Urinary bladder (tissue), 4 donors: Measurements from ENCODE around the gene TNIP3. TPM values are rescaled to one million over a fixed set of nuclear protein-coding genes. Genes with fewer than 3 reads are reported as not detected.

ENCODE experiments used
- DNase-seq: peaks from one replicate; pipeline ENCODE4 v3.0.0-alpha.2; 2015; ENCODE audit errors: extremely low spot score
- H3K27ac ChIP-seq: one replicate; pipeline ENCODE4 v1.5.1; 2013; ENCODE audit warnings: low read depth, mild to moderate bottlenecking, moderate library complexity
- H3K36me3 ChIP-seq: one replicate; pipeline ENCODE4 v1.6.1; 2013; ENCODE audit warnings: mild to moderate bottlenecking, moderate library complexity; ENCODE audit not compliant: insufficient read depth
- H3K4me1 ChIP-seq: one replicate; pipeline ENCODE4 v1.6.1; 2013; ENCODE audit warnings: mild to moderate bottlenecking, moderate library complexity; ENCODE audit not compliant: insufficient read depth
- H3K4me3 ChIP-seq: one replicate; pipeline ENCODE4 v1.5.1; 2013; ENCODE audit warnings: low read depth, low read length
- WGBS: extraction: QIAGEN DNeasy Blood & Tissue Kit; methylation state at CpG from one replicate; pipeline ENCODE4 v1.1.7; 2013; 5-methylcytosine and 5-hydroxymethylcytosine counted together
- polyA plus RNA-seq: library from polyadenylated mRNA; stranded (reverse); fragments of 200-250 nt; gene quantifications from one replicate; pipeline ENCODE4 v1.2.3, GENCODE V29; 2013
- total RNA-seq: library from RNA; depleted of rRNA; stranded (reverse); fragments of >200 nt; gene quantifications from one replicate; pipeline ENCODE4 v1.2.3, GENCODE V29; 2014
- donor health status: healthy with polysubstance abuse.
- donor health status: healthy.

Gene TNIP3
- total and polyA plus RNA-seq, 2 donors, result 0.21 TPM; not detected in 1

- WGBS, result 68% methylated on average over 7 of the region's 7 CpGs
- Histone ChIP-seq H3K4me1 (no peaks in the 10 kb centered on the region), H3K27ac (no peak overlapping the region), H3K36me3 (no peaks in the 10 kb centered on the region), H3K4me3 (no peak overlapping the region)
- no peak for DNase-seq
Observed at GRCh38 chr4:121139533-121140222, 24.4 kb downstream of the TNIP3 start.

- Histone ChIP-seq H3K36me3 (no peaks in the 10 kb centered on the region), H3K4me3 (no peak overlapping the region), H3K27ac (no peak overlapping the region), H3K4me1 (no peaks in the 10 kb centered on the region)
- DNase-seq, result no peak
- WGBS, result 74% methylated on average over 5 of the region's 5 CpGs
Observed at GRCh38 chr4:121138039-121138825, 25.9 kb downstream of the TNIP3 start.

GRCh38 chr4:121130326-121130660, 33.8 kb downstream of the TNIP3 start:
- no peak overlapping the region for H3K4me3 ChIP-seq
- WGBS, result 78% methylated on average over 4 of the region's 4 CpGs
- H3K27ac ChIP-seq, result no peak overlapping the region
- H3K4me1 ChIP-seq, result no peaks in the 10 kb centered on the region
- no peaks in the 10 kb centered on the region for H3K36me3 ChIP-seq
- no peak for DNase-seq

GRCh38 chr4:121129606-121130325, 34.4 kb downstream of the TNIP3 start:
- Histone ChIP-seq H3K27ac (no peak overlapping the region), H3K36me3 (no peaks in the 10 kb centered on the region), H3K4me1 (no peaks in the 10 kb centered on the region), H3K4me3 (no peak overlapping the region)
- WGBS, result 93% methylated on average over 4 of the region's 4 CpGs
- no peak for DNase-seq

- 88% methylated on average over 1 of the region's 1 CpG for WGBS
- H3K4me3 ChIP-seq, result no peak overlapping the region
Observed at GRCh38 chr4:121127100-121127499, 37.0 kb downstream of the TNIP3 start.

GRCh38 chr4:121126449-121127006, 37.6 kb downstream of the TNIP3 start:
- no peak overlapping the region for H3K27ac ChIP-seq
- H3K36me3 ChIP-seq, result no peaks in the 10 kb centered on the region
- H3K4me1 ChIP-seq, result no peaks in the 10 kb centered on the region
- no peak overlapping the region for H3K4me3 ChIP-seq
- no peak for DNase-seq
- 78% methylated on average over 6 of the region's 6 CpGs for WGBS

More at GRCh38 chr4:121127100-121127499, 37.0 kb downstream of the TNIP3 start:
- Histone ChIP-seq H3K36me3 (no peaks in the 10 kb centered on the region), H3K4me1 (no peaks in the 10 kb centered on the region), H3K27ac (no peak overlapping the region)
- no peak for DNase-seq

GRCh38 chr4:121125498-121125885, 38.6 kb downstream of the TNIP3 start:
- Histone ChIP-seq H3K36me3 (no peaks in the 10 kb centered on the region), H3K4me3 (no peak overlapping the region), H3K4me1 (no peaks in the 10 kb centered on the region), H3K27ac (no peak overlapping the region)
- WGBS, result 95% methylated on average over 3 of the region's 3 CpGs
- no peak for DNase-seq

- H3K4me1 ChIP-seq, result no peaks in the 10 kb centered on the region
- WGBS, result 32% methylated on average over 2 of the region's 2 CpGs
Observed at GRCh38 chr4:121122661-121123060, 41.5 kb downstream of the TNIP3 start.

GRCh38 chr4:121119715-121120114, 44.4 kb downstream of the TNIP3 start:
- no peak overlapping the region for H3K27ac ChIP-seq
- DNase-seq, result no peak
- H3K4me1 ChIP-seq, result no peaks in the 10 kb centered on the region
- no peak overlapping the region for H3K4me3 ChIP-seq
- WGBS, result 71% methylated on average over 1 of the region's 1 CpG
- H3K36me3 ChIP-seq, result no peaks in the 10 kb centered on the region

More at GRCh38 chr4:121122661-121123060, 41.5 kb downstream of the TNIP3 start:
- no peak overlapping the region for H3K4me3 ChIP-seq
- no peaks in the 10 kb centered on the region for H3K36me3 ChIP-seq
- no peak for DNase-seq
- H3K27ac ChIP-seq, result no peak overlapping the region

GRCh38 chr4:121118344-121118743, 45.8 kb downstream of the TNIP3 start:
- DNase-seq, result no peak
- 74% methylated on average over 2 of the region's 2 CpGs for WGBS
- Histone ChIP-seq H3K4me1 (no peaks in the 10 kb centered on the region), H3K27ac (no peak overlapping the region), H3K4me3 (no peak overlapping the region), H3K36me3 (no peaks in the 10 kb centered on the region)

- Histone ChIP-seq H3K4me1 (no peaks in the 10 kb centered on the region), H3K4me3 (no peak overlapping the region), H3K36me3 (no peaks in the 10 kb centered on the region), H3K27ac (no peak overlapping the region)
- no peak for DNase-seq
- whole genome bisulfite sequencing, result 85% methylated on average over 1 of the region's 1 CpG
Observed at GRCh38 chr4:121114756-121115155, 49.4 kb downstream of the TNIP3 start.

GRCh38 chr4:121112530-121112929, 51.6 kb downstream of the TNIP3 start:
- no peaks in the 10 kb centered on the region for H3K36me3 ChIP-seq
- no peak overlapping the region for H3K4me3 ChIP-seq
- no peaks in the 10 kb centered on the region for H3K4me1 ChIP-seq
- no peak overlapping the region for H3K27ac ChIP-seq
- no peak for DNase-seq

- 91% methylated on average over 2 of the region's 2 CpGs for WGBS
- H3K4me1 ChIP-seq, result no peaks in the 10 kb centered on the region
- no peak for DNase-seq
- H3K27ac ChIP-seq, result no peak overlapping the region
- no peak overlapping the region for H3K4me3 ChIP-seq
- H3K36me3 ChIP-seq, result no peaks in the 10 kb centered on the region
Observed at GRCh38 chr4:121108557-121108956, 55.6 kb downstream of the TNIP3 start.
